ENCODE measurements around the gene PNPLA7. TPM values are rescaled to one million over a fixed set of nuclear protein-coding genes. Genes with fewer than 3 reads are reported as not detected.

The PNPLA7 gene
- total and polyA plus RNA-seq, 4 donors = 0.75 to 6.5 (median 2.1) TPM

DNA sequence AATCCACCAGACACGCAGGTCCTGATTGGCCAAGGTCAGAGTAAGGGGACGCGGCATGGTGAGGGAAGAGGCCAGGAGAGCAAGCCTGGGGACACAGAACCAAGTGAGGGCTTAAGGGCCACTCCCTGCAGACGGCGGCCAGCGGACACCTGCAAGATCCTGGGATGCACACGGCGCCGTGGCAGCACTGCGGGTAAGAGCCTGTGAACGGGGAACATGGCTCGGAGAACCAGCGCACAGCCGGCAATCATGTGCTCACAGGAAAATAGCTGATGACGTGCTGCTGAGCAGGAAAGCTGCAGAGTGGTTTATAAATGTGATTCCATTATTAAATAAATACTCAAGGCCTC, 64.1 kb downstream of the PNPLA7 start (continued):
- TF ChIP-seq, protein P1, sequence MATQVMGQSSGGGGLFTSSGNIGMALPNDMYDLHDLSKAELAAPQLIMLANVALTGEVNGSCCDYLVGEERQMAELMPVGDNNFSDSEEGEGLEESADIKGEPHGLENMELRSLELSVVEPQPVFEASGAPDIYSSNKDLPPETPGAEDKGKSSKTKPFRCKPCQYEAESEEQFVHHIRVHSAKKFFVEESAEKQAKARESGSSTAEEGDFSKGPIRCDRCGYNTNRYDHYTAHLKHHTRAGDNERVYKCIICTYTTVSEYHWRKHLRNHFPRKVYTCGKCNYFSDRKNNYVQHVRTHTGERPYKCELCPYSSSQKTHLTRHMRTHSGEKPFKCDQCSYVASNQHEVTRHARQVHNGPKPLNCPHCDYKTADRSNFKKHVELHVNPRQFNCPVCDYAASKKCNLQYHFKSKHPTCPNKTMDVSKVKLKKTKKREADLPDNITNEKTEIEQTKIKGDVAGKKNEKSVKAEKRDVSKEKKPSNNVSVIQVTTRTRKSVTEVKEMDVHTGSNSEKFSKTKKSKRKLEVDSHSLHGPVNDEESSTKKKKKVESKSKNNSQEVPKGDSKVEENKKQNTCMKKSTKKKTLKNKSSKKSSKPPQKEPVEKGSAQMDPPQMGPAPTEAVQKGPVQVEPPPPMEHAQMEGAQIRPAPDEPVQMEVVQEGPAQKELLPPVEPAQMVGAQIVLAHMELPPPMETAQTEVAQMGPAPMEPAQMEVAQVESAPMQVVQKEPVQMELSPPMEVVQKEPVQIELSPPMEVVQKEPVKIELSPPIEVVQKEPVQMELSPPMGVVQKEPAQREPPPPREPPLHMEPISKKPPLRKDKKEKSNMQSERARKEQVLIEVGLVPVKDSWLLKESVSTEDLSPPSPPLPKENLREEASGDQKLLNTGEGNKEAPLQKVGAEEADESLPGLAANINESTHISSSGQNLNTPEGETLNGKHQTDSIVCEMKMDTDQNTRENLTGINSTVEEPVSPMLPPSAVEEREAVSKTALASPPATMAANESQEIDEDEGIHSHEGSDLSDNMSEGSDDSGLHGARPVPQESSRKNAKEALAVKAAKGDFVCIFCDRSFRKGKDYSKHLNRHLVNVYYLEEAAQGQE (IDR thresholded peaks at IDR 0.05) = no peak
- TF ChIP-seq RXRA (IDR thresholded peaks at IDR 0.05) = no peak
- TF ChIP-seq, protein P2, sequence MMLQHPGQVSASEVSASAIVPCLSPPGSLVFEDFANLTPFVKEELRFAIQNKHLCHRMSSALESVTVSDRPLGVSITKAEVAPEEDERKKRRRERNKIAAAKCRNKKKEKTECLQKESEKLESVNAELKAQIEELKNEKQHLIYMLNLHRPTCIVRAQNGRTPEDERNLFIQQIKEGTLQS (IDR thresholded peaks at IDR 0.05) = no peak

DNA sequence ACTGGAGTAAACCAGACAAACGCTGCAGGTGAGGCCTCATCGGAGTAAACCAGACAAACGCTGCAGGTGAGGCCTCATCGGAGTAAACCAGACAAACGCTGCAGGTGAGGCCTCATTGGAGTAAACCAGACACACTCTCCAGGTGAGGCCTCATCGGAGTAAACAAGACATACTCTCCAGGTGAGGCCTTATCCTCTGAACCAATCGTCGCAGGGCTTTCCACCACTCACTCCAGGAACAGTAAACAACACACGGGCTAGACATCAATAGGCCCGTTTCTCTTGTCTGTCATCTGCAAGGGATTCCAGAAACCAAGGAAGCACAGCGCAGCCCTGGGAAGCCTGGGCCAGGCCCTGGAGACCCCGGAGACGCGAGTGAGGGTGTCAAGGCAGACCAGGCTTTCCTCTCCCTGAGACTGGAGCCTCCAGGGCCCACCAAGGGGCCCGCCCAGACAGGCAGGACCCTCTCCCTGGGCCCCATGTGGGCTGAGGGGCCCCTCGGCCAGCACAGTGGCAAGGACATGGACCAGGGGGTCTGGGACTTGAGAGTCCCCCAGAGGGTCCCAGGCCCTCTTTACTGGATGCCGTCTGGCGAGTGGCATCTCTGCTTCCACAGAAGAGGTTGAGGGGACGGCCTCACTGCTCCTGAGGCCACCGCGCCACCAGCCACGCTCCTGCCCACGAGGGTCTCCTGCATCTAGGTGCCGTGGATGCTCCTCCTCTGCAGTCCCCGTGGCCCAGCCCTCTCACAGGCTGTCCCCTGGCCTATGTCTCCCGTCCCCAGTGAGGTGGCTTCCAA, 64.7 kb downstream of the PNPLA7 start:
- 90% methylated on average over 26 of the region's 26 CpGs for WGBS
- no peak for TF ChIP-seq SP1 (IDR thresholded peaks at IDR 0.05)
- no peak for TF ChIP-seq RAD21 (IDR thresholded peaks at IDR 0.05)
- TF ChIP-seq, protein P2 (IDR thresholded peaks at IDR 0.05) = no peak
- TF ChIP-seq GABPA (IDR thresholded peaks at IDR 0.05 in 1 of 2, conservative IDR thresholded peaks at IDR 0.05 in 1 of 2) = no peak
- TF ChIP-seq, protein P3, sequence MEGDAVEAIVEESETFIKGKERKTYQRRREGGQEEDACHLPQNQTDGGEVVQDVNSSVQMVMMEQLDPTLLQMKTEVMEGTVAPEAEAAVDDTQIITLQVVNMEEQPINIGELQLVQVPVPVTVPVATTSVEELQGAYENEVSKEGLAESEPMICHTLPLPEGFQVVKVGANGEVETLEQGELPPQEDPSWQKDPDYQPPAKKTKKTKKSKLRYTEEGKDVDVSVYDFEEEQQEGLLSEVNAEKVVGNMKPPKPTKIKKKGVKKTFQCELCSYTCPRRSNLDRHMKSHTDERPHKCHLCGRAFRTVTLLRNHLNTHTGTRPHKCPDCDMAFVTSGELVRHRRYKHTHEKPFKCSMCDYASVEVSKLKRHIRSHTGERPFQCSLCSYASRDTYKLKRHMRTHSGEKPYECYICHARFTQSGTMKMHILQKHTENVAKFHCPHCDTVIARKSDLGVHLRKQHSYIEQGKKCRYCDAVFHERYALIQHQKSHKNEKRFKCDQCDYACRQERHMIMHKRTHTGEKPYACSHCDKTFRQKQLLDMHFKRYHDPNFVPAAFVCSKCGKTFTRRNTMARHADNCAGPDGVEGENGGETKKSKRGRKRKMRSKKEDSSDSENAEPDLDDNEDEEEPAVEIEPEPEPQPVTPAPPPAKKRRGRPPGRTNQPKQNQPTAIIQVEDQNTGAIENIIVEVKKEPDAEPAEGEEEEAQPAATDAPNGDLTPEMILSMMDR (IDR thresholded peaks at IDR 0.05; ENCODE audit: low read depth, low read length, missing input control) = no peak

DNA sequence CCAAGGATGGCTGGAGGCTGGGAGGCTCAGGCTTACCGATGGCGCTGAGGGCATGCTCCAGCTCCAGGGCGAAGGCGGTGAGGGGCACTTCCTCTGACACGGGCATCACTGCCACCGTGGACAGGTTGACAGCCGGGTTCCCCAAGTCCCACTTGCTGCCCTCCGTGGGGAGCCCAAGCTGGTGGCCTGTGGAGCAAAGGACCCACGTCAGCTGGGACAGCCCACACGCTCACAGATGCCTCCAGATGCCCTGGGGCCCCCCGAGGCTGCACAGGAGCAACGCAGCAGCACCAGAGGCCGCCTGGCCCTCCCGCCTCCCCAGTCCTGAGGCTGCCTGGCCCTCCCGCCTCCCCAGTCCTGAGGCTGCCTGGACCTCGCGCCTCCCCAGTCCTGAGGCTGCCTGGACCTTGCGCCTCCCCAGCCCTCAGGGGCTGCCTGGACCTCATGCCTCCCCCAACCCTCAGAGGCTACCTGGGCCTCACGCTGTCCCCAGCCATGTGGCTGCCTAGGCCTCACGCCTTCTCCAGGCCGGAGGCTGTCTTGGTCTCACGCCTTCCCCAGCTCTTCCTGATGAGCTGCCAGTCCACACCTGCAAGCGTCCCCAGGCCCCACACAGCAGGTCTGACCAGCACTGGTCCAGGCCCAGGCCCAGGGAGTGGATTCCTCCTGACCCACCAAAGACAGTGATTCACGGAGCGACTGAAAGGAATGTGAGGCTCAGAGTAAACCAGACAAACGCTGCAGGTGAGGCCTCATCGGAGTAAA, 65.5 kb downstream of the PNPLA7 start:
- H3K4me3 ChIP-seq (ENCODE audit: low read depth in 1 of 3, low read length in 3 of 3) = no peak overlapping the region
- no peak for DNase-seq (ENCODE audit: low spot score)

More for the DNA sequence above, 64.7 kb downstream of the PNPLA7 start:
- H3K27me3 ChIP-seq (ENCODE audit: control insufficient read depth in 4 of 4, insufficient read depth in 4 of 4, low read length in 3 of 4) = no peaks in the 10 kb centered on the region
- no peaks in the 10 kb centered on the region for H3K9me3 ChIP-seq (ENCODE audit: control insufficient read depth in 4 of 4, low read length in 3 of 4)
- no peak overlapping the region for H3K4me3 ChIP-seq (ENCODE audit: low read depth in 1 of 3, low read length in 3 of 3)
- peaks cover 0 to 13% (median 2%) of the 10 kb centered on the region in 4 donors for H3K36me3 ChIP-seq (ENCODE audit: control insufficient read depth in 4 of 4, insufficient read depth in 3 of 4, low read depth in 1 of 4, low read length in 3 of 4)
- no peak overlapping the region for H3K9ac ChIP-seq (ENCODE audit: low read depth in 1 of 2, low read length in 2 of 2)
- peaks cover 0 to 8% (median 7%) of the 10 kb centered on the region in 4 donors for H3K4me1 ChIP-seq (ENCODE audit: control insufficient read depth in 4 of 4, insufficient read depth in 4 of 4, low read length in 3 of 4)
- no peak for DNase-seq (ENCODE audit: low spot score)
- no peak overlapping the region for H3K27ac ChIP-seq (ENCODE audit: low read depth in 1 of 2, low read length in 2 of 2)

More for the DNA sequence above, 65.5 kb downstream of the PNPLA7 start:
- 95% methylated on average over 27 of the region's 27 CpGs for WGBS
- no peaks in the 10 kb centered on the region for H3K9me3 ChIP-seq (ENCODE audit: control insufficient read depth in 4 of 4, low read length in 3 of 4)
- no peak overlapping the region for H3K27ac ChIP-seq (ENCODE audit: low read depth in 1 of 2, low read length in 2 of 2)
- peaks cover 0 to 8% (median 7%) of the 10 kb centered on the region in 4 donors for H3K4me1 ChIP-seq (ENCODE audit: control insufficient read depth in 4 of 4, insufficient read depth in 4 of 4, low read length in 3 of 4)
- H3K9ac ChIP-seq (ENCODE audit: low read depth in 1 of 2, low read length in 2 of 2) = no peak overlapping the region
- H3K27me3 ChIP-seq (ENCODE audit: control insufficient read depth in 4 of 4, insufficient read depth in 4 of 4, low read length in 3 of 4) = no peaks in the 10 kb centered on the region
- TF ChIP-seq, protein P3 (IDR thresholded peaks at IDR 0.05; ENCODE audit: low read depth, low read length, missing input control) = no peak
- TF ChIP-seq RXRA (IDR thresholded peaks at IDR 0.05) (no peak), EGR1 (IDR thresholded peaks at IDR 0.05; ENCODE audit: low read depth in 2 of 2) (no peak), RAD21 (IDR thresholded peaks at IDR 0.05) (no peak), JUND (IDR thresholded peaks at IDR 0.05) (no peak), TAF1 (conservative IDR thresholded peaks at IDR 0.05) (no peak), HNF4A (conservative IDR thresholded peaks at IDR 0.05) (no peak), GABPA (IDR thresholded peaks at IDR 0.05 in 1 of 2, conservative IDR thresholded peaks at IDR 0.05 in 1 of 2) (no peak), FOXA1 (IDR thresholded peaks at IDR 0.05) (no peak), HNF4G (IDR thresholded peaks at IDR 0.05) (no peak), SP1 (IDR thresholded peaks at IDR 0.05) (no peak)
- TF ChIP-seq, protein P4, sequence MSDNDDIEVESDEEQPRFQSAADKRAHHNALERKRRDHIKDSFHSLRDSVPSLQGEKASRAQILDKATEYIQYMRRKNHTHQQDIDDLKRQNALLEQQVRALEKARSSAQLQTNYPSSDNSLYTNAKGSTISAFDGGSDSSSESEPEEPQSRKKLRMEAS (IDR thresholded peaks at IDR 0.05) = no peak
- H3K36me3 ChIP-seq (ENCODE audit: control insufficient read depth in 4 of 4, insufficient read depth in 3 of 4, low read depth in 1 of 4, low read length in 3 of 4) = peaks cover 0 to 13% (median 2%) of the 10 kb centered on the region in 4 donors
